ENCODE data around the gene CASP6.

CASP6 gene

GRCh38 chr4:109702950-109703663 is at the start of gene CASP6:
TSS of gene CASP6 (minus strand) at chr4:109703445. CDS start at chr4:109703395, 50 bp downstream.
- DNase-seq (ENCODE audit: low read depth in 2 of 2, low spot score in 1 of 2) = peak; percentile 21 to 49

- DNase-seq (ENCODE audit: low read depth in 2 of 2, low spot score in 1 of 2) = no peak
Measured at GRCh38 chr4:109752525-109752924, 49.3 kb upstream of the CASP6 start.

GRCh38 chr4:109751852-109752251 is 48.6 kb upstream of the CASP6 start:
- DNase-seq (ENCODE audit: low read depth in 2 of 2, low spot score in 1 of 2) = no peak

GRCh38 chr4:109750652-109751244 is 47.5 kb upstream of the CASP6 start:
- no peak for DNase-seq (ENCODE audit: low read depth in 2 of 2, low spot score in 1 of 2)

- DNase-seq (ENCODE audit: low read depth in 2 of 2, low spot score in 1 of 2) = no peak
Measured at GRCh38 chr4:109749388-109750082, 46.3 kb upstream of the CASP6 start.

- DNase-seq (ENCODE audit: low read depth in 2 of 2, low spot score in 1 of 2) = no peak
Measured at GRCh38 chr4:109748114-109748513, 44.9 kb upstream of the CASP6 start.

- no peak for DNase-seq (ENCODE audit: low read depth in 2 of 2, low spot score in 1 of 2)
Measured at GRCh38 chr4:109746728-109747127, 43.5 kb upstream of the CASP6 start.

- no peak for DNase-seq (ENCODE audit: low read depth in 2 of 2, low spot score in 1 of 2)
Measured at GRCh38 chr4:109745830-109746229, 42.6 kb upstream of the CASP6 start.

- no peak for DNase-seq (ENCODE audit: low read depth in 2 of 2, low spot score in 1 of 2)
Measured at GRCh38 chr4:109739547-109739946, 36.3 kb upstream of the CASP6 start.

GRCh38 chr4:109738104-109738872 is 35.0 kb upstream of the CASP6 start:
- DNase-seq (ENCODE audit: low read depth in 2 of 2, low spot score in 1 of 2) = no peak

GRCh38 chr4:109735566-109736365 is 32.5 kb upstream of the CASP6 start:
- no peak for DNase-seq (ENCODE audit: low read depth in 2 of 2, low spot score in 1 of 2)

- DNase-seq (ENCODE audit: low read depth in 2 of 2, low spot score in 1 of 2) = no peak
Measured at GRCh38 chr4:109733728-109734127, 30.5 kb upstream of the CASP6 start.

GRCh38 chr4:109730619-109731545 is 27.6 kb upstream of the CASP6 start:
- no peak for DNase-seq (ENCODE audit: low read depth in 2 of 2, low spot score in 1 of 2)

GRCh38 chr4:109729718-109730618 is 26.7 kb upstream of the CASP6 start, which contains the start of gene PLA2G12A:
TSS of gene PLA2G12A (minus strand) at chr4:109730070. CDS start at chr4:109729809, 261 bp downstream.
- DNase-seq (ENCODE audit: low read depth in 2 of 2, low spot score in 1 of 2) = peak; percentile 38 to 55

GRCh38 chr4:109729117-109729717 is 26.0 kb upstream of the CASP6 start:
- peak; percentile 9 to 13 for DNase-seq (ENCODE audit: low read depth in 2 of 2, low spot score in 1 of 2)

GRCh38 chr4:109728385-109728784 is 25.1 kb upstream of the CASP6 start:
- DNase-seq (ENCODE audit: low read depth in 2 of 2, low spot score in 1 of 2) = no peak

GRCh38 chr4:109723110-109723509 is 19.9 kb upstream of the CASP6 start:
- DNase-seq (ENCODE audit: low read depth in 2 of 2, low spot score in 1 of 2) = no peak

- no peak for DNase-seq (ENCODE audit: low read depth in 2 of 2, low spot score in 1 of 2)
Measured at GRCh38 chr4:109722357-109722756, 19.1 kb upstream of the CASP6 start.

All from stimulated activated CD8-positive, alpha-beta memory T cell treated with anti-CD3 and anti-CD28 coated beads, Interleukin-4, amount 100 ng/mL, for 4 hours (primary cell).